ENCODE results near the gene F8.

GRCh38 chrX:154998204-154998880 is 24.2 kb downstream of the F8 start:
- no peak for TF ChIP-seq RFX5 (IDR thresholded peaks at IDR 0.05; ENCODE audit: low read depth, low read length)
- TF ChIP-seq, protein P1, sequence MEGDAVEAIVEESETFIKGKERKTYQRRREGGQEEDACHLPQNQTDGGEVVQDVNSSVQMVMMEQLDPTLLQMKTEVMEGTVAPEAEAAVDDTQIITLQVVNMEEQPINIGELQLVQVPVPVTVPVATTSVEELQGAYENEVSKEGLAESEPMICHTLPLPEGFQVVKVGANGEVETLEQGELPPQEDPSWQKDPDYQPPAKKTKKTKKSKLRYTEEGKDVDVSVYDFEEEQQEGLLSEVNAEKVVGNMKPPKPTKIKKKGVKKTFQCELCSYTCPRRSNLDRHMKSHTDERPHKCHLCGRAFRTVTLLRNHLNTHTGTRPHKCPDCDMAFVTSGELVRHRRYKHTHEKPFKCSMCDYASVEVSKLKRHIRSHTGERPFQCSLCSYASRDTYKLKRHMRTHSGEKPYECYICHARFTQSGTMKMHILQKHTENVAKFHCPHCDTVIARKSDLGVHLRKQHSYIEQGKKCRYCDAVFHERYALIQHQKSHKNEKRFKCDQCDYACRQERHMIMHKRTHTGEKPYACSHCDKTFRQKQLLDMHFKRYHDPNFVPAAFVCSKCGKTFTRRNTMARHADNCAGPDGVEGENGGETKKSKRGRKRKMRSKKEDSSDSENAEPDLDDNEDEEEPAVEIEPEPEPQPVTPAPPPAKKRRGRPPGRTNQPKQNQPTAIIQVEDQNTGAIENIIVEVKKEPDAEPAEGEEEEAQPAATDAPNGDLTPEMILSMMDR (conservative IDR thresholded peaks at IDR 0.05; ENCODE audit: low read depth, low read length), result no peak
- TF ChIP-seq USF2 (IDR thresholded peaks at IDR 0.05; ENCODE audit: low read depth, low read length), result no peak
- no peak for TF ChIP-seq SMC3 (IDR thresholded peaks at IDR 0.05; ENCODE audit: low read depth, low read length)
- no peak for TF ChIP-seq POLR2A (IDR thresholded peaks at IDR 0.05; ENCODE audit: low read depth, low read length)
- no peak for TF ChIP-seq BHLHE40 (IDR thresholded peaks at IDR 0.05; ENCODE audit: low read depth, low read length)
- TF ChIP-seq CHD1 (IDR thresholded peaks at IDR 0.05; ENCODE audit: low read depth, low read length), result no peak
- no peak for TF ChIP-seq MAZ (IDR thresholded peaks at IDR 0.05; ENCODE audit: borderline replicate concordance, low read depth, low read length)
